GM12878 (cell line): ENCODE data around the gene RGS16. TPM values are rescaled to one million over a fixed set of nuclear protein-coding genes. Genes with fewer than 3 reads are reported as not detected.

Experiments used
- BRCA1 ChIP-seq: IDR thresholded peaks from 2 replicates; pipeline ENCODE4 v1.6.1; 2011; ENCODE audit warnings: low read depth, low read length, improper control_type of control experiment
- CBX5 ChIP-seq: sonication (generic); IDR thresholded peaks from 2 replicates; pipeline ENCODE4 v1.6.1; 2016; ENCODE audit warnings: low read depth, moderate library complexity, mild to moderate bottlenecking, inconsistent platforms
- CEBPZ ChIP-seq: fragments of 150-350 bp; IDR thresholded peaks from 2 replicates; pipeline ENCODE4 v1.6.1; 2016; ENCODE audit warnings: low read depth, low read length
- EED ChIP-seq: sonication (generic); IDR thresholded peaks from 2 replicates; pipeline ENCODE4 v1.6.1; 2016; ENCODE audit warnings: antibody characterized with exemption, low read depth
- IRF4 ChIP-seq: IDR thresholded peaks from 2 replicates; pipeline ENCODE4 v1.6.1; 2011; ENCODE audit warnings: low read depth, low read length
- MEF2B ChIP-seq: fragments of 450-650 bp; IDR thresholded peaks from 2 replicates; pipeline ENCODE4 v1.6.1; 2018; ENCODE audit warnings: mild to moderate bottlenecking, moderate library complexity; ENCODE audit not compliant: partially characterized antibody, poor library complexity, severe bottlenecking
- NR2F1 ChIP-seq: fragments of 450-650 bp; conservative IDR thresholded peaks from 2 replicates; pipeline ENCODE4 v1.6.1; 2017; ENCODE audit warnings: mild to moderate bottlenecking
- PAX8 ChIP-seq: fragments of 450-650 bp; IDR thresholded peaks from 2 replicates; pipeline ENCODE4 v1.6.1; 2017; ENCODE audit warnings: mild to moderate bottlenecking, moderate library complexity
- RELB ChIP-seq: fragments of 450-650 bp; IDR thresholded peaks from 2 replicates; pipeline ENCODE4 v1.6.1; 2017; ENCODE audit warnings: low read depth, mild to moderate bottlenecking, moderate library complexity
- USF1 ChIP-seq: IDR thresholded peaks from 2 replicates; pipeline ENCODE4 v1.6.1; 2011; ENCODE audit warnings: borderline replicate concordance, low read depth, mild to moderate bottlenecking, moderate library complexity, mixed read lengths, low read length; ENCODE audit not compliant: insufficient read depth; ENCODE audit errors: extremely low read length
- ZNF274 ChIP-seq: IDR thresholded peaks from one replicate; pipeline ENCODE4 v1.8.0; 2011; ENCODE audit not compliant: insufficient read length, insufficient read depth
- ZNF622 ChIP-seq: fragments of 450-650 bp; IDR thresholded peaks from 2 replicates; pipeline ENCODE4 v1.6.1; 2017; ENCODE audit warnings: mild to moderate bottlenecking, inconsistent platforms
- polyA plus RNA-seq, 11 experiments: library from polyadenylated mRNA; depleted of rRNA in 4 of 11; unstranded in 6 of 11; stranded (reverse) in 5 of 11; fragments of >200 nt; fragmentation: Nextera tagmentation in 4 of 11; fragmentation: Illumina TruSeq in 1 of 11; extraction: Ambion mirVana in 4 of 11; extraction: Trizol in 1 of 11; gene quantifications; 1 replicate in 1 of 11; 2 replicates in 10 of 11; pipeline versions ENCODE4 v1.2.1 to v1.2.3, GENCODE V29; 2011 to 2016; ENCODE audit warnings: inconsistent platforms in 2 of 11, missing spikeins in 2 of 11, low read depth in 1 of 11
- total RNA-seq, 4 experiments: library from RNA; depleted of rRNA in 3 of 4; stranded (reverse); fragments of >200 nt in 3 of 4; fragmentation: Illumina TruSeq in 1 of 4; extraction: Trizol in 1 of 4; gene quantifications; 2 replicates each; pipeline versions ENCODE4 v1.2.1 to v1.2.3, GENCODE V29; 2013 to 2021
- TF ChIP-seq, protein P1 (sequence below): fragments of 450-650 bp; formaldehyde crosslinking; IDR thresholded peaks from 2 replicates; pipeline ENCODE4 v1.5.0; 2022; ENCODE audit warnings: mild to moderate bottlenecking, missing genetic modification characterization
- TF ChIP-seq, protein P2 (sequence below): fragments of 450-650 bp; IDR thresholded peaks from 2 replicates; pipeline ENCODE4 v1.6.1; 2017; ENCODE audit warnings: mild to moderate bottlenecking, low read depth, inconsistent platforms; ENCODE audit not compliant: poor library complexity, severe bottlenecking
- TF ChIP-seq, protein P3 (sequence below): IDR thresholded peaks from 2 replicates; pipeline ENCODE4 v1.6.1; 2011; ENCODE audit warnings: low read depth, mild to moderate bottlenecking, low read length, moderate library complexity, borderline replicate concordance; ENCODE audit errors: extremely low read depth

Gene RGS16
- total and polyA plus RNA-seq, 10 of the 15 experiments (the other 5 are each of a cell fraction or from before 2014, with no cell fraction given) = 16.4 to 58.2 (median 44.6) TPM

GRCh38 chr1:182604175-182605164 is at the start of gene RGS16 (continued):
- TF ChIP-seq EED = peak; percentile 19; the same call in 1 of the 2 replicates
- TF ChIP-seq, protein P1, sequence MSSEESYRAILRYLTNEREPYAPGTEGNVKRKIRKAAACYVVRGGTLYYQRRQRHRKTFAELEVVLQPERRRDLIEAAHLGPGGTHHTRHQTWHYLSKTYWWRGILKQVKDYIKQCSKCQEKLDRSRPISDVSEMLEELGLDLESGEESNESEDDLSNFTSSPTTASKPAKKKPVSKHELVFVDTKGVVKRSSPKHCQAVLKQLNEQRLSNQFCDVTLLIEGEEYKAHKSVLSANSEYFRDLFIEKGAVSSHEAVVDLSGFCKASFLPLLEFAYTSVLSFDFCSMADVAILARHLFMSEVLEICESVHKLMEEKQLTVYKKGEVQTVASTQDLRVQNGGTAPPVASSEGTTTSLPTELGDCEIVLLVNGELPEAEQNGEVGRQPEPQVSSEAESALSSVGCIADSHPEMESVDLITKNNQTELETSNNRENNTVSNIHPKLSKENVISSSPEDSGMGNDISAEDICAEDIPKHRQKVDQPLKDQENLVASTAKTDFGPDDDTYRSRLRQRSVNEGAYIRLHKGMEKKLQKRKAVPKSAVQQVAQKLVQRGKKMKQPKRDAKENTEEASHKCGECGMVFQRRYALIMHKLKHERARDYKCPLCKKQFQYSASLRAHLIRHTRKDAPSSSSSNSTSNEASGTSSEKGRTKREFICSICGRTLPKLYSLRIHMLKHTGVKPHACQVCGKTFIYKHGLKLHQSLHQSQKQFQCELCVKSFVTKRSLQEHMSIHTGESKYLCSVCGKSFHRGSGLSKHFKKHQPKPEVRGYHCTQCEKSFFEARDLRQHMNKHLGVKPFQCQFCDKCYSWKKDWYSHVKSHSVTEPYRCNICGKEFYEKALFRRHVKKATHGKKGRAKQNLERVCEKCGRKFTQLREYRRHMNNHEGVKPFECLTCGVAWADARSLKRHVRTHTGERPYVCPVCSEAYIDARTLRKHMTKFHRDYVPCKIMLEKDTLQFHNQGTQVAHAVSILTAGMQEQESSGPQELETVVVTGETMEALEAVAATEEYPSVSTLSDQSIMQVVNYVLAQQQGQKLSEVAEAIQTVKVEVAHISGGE (CRISPR knock-in tag) = no peak
- no peak for TF ChIP-seq ZNF274
- TF ChIP-seq, protein P2, sequence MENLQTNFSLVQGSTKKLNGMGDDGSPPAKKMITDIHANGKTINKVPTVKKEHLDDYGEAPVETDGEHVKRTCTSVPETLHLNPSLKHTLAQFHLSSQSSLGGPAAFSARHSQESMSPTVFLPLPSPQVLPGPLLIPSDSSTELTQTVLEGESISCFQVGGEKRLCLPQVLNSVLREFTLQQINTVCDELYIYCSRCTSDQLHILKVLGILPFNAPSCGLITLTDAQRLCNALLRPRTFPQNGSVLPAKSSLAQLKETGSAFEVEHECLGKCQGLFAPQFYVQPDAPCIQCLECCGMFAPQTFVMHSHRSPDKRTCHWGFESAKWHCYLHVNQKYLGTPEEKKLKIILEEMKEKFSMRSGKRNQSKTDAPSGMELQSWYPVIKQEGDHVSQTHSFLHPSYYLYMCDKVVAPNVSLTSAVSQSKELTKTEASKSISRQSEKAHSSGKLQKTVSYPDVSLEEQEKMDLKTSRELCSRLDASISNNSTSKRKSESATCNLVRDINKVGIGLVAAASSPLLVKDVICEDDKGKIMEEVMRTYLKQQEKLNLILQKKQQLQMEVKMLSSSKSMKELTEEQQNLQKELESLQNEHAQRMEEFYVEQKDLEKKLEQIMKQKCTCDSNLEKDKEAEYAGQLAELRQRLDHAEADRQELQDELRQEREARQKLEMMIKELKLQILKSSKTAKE = no peak
- no peak for TF ChIP-seq CEBPZ
- no peak for TF ChIP-seq USF1
- peak; percentile 57; the same call in 1 of the 2 replicates for TF ChIP-seq RELB
- TF ChIP-seq PAX8 = no peak
- TF ChIP-seq, protein P3, sequence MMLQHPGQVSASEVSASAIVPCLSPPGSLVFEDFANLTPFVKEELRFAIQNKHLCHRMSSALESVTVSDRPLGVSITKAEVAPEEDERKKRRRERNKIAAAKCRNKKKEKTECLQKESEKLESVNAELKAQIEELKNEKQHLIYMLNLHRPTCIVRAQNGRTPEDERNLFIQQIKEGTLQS = no peak
- TF ChIP-seq NR2F1 = 0 out of 2 replicates have a peak, but pooled peaks have one; percentile 16
- no peak for TF ChIP-seq CBX5
- no peak for TF ChIP-seq BRCA1
- no peak for TF ChIP-seq IRF4
- TF ChIP-seq MEF2B = no peak
- no peak for TF ChIP-seq ZNF622
